HepG2 (cell line): ENCODE measurements around the gene RIIAD1. TPM values are rescaled to one million over a fixed set of nuclear protein-coding genes. Genes with fewer than 3 reads are reported as not detected.

ENCODE experiments used
- CBFB ChIP-seq: sonication (generic); formaldehyde crosslinking; IDR thresholded peaks from 2 replicates; pipeline ENCODE4 v1.4.0; 2020; ENCODE audit warnings: missing genetic modification reagents
- GMEB1 ChIP-seq: sonication (generic); formaldehyde crosslinking; IDR thresholded peaks from 2 replicates; pipeline ENCODE4 v1.5.1; 2020; ENCODE audit warnings: missing genetic modification reagents, mild to moderate bottlenecking, borderline replicate concordance
- KLF16 ChIP-seq, 2 experiments: sonication (generic) in 1 of 2; formaldehyde crosslinking in 1 of 2; IDR thresholded peaks; 2 replicates each; pipeline versions ENCODE4 v1.6.1 to v1.8.0; 2016 to 2023; ENCODE audit warnings: missing genetic modification reagents in 2 of 2, missing compliant biosample characterization in 1 of 2
- MIER3 ChIP-seq: IDR thresholded peaks from 2 replicates; pipeline ENCODE4 v1.6.1; 2016; ENCODE audit warnings: missing compliant biosample characterization, borderline replicate concordance
- TBL1XR1 ChIP-seq: fragments of 150-350 bp; IDR thresholded peaks from 2 replicates; pipeline ENCODE4 v1.6.1; 2014; ENCODE audit warnings: borderline replicate concordance, low read length; ENCODE audit not compliant: partially characterized antibody
- ZBED4 ChIP-seq: sonication (generic); formaldehyde crosslinking; IDR thresholded peaks from 2 replicates; pipeline ENCODE4 v1.4.0; 2020; ENCODE audit warnings: missing genetic modification reagents, borderline replicate concordance
- ZNF318 ChIP-seq: sonication (generic); formaldehyde crosslinking; IDR thresholded peaks from 2 replicates; pipeline ENCODE4 v1.4.0; 2020; ENCODE audit warnings: mild to moderate bottlenecking, missing genetic modification reagents
- ZNF446 ChIP-seq: sonication (generic); formaldehyde crosslinking; IDR thresholded peaks from 2 replicates; pipeline ENCODE4 v1.5.0; 2020; ENCODE audit warnings: mild to moderate bottlenecking, missing genetic modification reagents
- ZNF557 ChIP-seq: sonication (generic); formaldehyde crosslinking; IDR thresholded peaks from 2 replicates; pipeline ENCODE4 v1.4.0; 2020; ENCODE audit warnings: missing genetic modification reagents
- ZNF770 ChIP-seq: sonication (generic); formaldehyde crosslinking; IDR thresholded peaks from 2 replicates; pipeline ENCODE4 v1.5.0; 2020; ENCODE audit warnings: mild to moderate bottlenecking, missing genetic modification reagents
- polyA plus RNA-seq, 8 experiments: library from polyadenylated mRNA; depleted of rRNA in 3 of 8; stranded (reverse) in 7 of 8; unstranded in 1 of 8; fragments of >200 nt; fragmentation: Illumina TruSeq in 4 of 8; extraction: Trizol in 4 of 8; gene quantifications; 2 replicates each; pipeline versions ENCODE4 v1.2.1 to v1.2.3, GENCODE V29; 2011 to 2016; ENCODE audit warnings: low read depth in 4 of 8, missing spikeins in 1 of 8, mixed read lengths in 1 of 8; ENCODE audit not compliant: insufficient read depth in 1 of 8
- total RNA-seq, 5 experiments: library from RNA; depleted of rRNA; stranded (reverse); fragments of >200 nt; fragmentation: Illumina TruSeq; extraction: Trizol; gene quantifications; 2 replicates each; pipeline ENCODE4 v1.2.3, GENCODE V29; 2016; ENCODE audit warnings: low read depth in 1 of 5

Gene RIIAD1
- total and polyA plus RNA-seq, 2 of the 13 experiments (the other 11 are each of a cell fraction or from before 2014, with no cell fraction given), result not detected

GRCh38 chr1:151762941-151763921, 41.9 kb downstream of the RIIAD1 start, which contains the start of gene MRPL9 (continued):
- TF ChIP-seq ZBED4 (CRISPR knock-in tag) (peak; percentile 49; the same call in 1 of the 2 replicates), ZNF557 (CRISPR knock-in tag) (no peak), ZNF318 (CRISPR knock-in tag) (no peak), CBFB (CRISPR knock-in tag) (peak; percentile 65; the same call in 1 of the 2 replicates), KLF16 (CRISPR knock-in tag; IDR thresholded peaks at IDR 0.05) (peak in 1 of 2 experiments; percentile 66; a peak in 1 of 4 replicates), GMEB1 (peak; percentile 75; the same call in 1 of the 2 replicates), ZNF770 (CRISPR knock-in tag) (peak; percentile 25; the same call in 1 of the 2 replicates), TBL1XR1 (no peak), ZNF446 (CRISPR knock-in tag) (no peak), MIER3 (CRISPR knock-in tag) (no peak)
